Measurements from ENCODE around the gene SGK1.

DNA sequence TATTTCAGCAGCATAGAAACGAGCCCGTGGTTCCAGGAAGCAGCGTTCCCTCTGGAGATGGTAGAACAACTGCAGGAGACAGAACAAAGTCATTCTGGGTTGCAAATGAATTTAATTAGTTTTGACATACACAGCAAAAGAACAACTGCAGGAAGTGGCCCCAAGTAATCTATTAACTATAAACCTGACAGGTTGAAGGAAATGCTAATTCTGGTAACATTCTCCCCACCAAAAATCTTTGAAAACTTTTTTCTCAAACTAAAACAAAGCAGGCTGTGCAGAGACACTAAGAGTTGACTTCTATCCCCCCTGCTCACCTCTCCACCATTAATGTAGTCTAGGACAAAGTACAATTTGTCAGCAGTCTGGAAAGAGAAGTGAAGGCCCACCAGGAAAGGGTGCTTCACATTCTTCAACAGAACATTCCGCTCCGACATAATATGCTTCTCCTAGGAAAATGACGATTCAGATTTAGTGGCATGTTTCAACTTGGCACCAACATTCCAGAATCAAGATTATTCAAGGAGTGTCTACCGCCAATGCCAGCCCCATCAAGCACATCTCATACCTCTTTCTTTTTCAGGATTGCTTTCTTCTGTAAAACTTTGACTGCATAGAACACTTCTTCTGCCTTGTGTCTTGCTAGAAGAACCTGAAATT is 145.1 kb downstream of the SGK1 start:
- TF ChIP-seq, protein P1, sequence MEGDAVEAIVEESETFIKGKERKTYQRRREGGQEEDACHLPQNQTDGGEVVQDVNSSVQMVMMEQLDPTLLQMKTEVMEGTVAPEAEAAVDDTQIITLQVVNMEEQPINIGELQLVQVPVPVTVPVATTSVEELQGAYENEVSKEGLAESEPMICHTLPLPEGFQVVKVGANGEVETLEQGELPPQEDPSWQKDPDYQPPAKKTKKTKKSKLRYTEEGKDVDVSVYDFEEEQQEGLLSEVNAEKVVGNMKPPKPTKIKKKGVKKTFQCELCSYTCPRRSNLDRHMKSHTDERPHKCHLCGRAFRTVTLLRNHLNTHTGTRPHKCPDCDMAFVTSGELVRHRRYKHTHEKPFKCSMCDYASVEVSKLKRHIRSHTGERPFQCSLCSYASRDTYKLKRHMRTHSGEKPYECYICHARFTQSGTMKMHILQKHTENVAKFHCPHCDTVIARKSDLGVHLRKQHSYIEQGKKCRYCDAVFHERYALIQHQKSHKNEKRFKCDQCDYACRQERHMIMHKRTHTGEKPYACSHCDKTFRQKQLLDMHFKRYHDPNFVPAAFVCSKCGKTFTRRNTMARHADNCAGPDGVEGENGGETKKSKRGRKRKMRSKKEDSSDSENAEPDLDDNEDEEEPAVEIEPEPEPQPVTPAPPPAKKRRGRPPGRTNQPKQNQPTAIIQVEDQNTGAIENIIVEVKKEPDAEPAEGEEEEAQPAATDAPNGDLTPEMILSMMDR (IDR thresholded peaks at IDR 0.05) = no peak
- no peak for TF ChIP-seq POLR2A (IDR thresholded peaks at IDR 0.05)

Measured in testis (tissue), 2 donors.